Tibial nerve (tissue), 3 donors: Measurements from ENCODE around the gene OVCH1.

Experiments used
- POLR2A ChIP-seq, 2 donors: fragments of 450-650 bp; IDR thresholded peaks; one replicate each; pipeline ENCODE4 v1.6.1; 2017; ENCODE audit warnings: antibody characterized with exemption in 2 of 2, mild to moderate bottlenecking in 2 of 2, moderate library complexity in 2 of 2
- TF ChIP-seq, protein P1 (sequence below), 5 experiments: fragments of 200-600 bp in 3 of 5; fragments of 450-650 bp in 2 of 5; sonication (generic) in 3 of 5; IDR thresholded peaks; one replicate each; pipeline ENCODE4 v1.5.1; 2016 to 2019; ENCODE audit warnings: antibody characterized with exemption in 5 of 5, mild to moderate bottlenecking in 3 of 5, moderate library complexity in 2 of 5

DNA sequence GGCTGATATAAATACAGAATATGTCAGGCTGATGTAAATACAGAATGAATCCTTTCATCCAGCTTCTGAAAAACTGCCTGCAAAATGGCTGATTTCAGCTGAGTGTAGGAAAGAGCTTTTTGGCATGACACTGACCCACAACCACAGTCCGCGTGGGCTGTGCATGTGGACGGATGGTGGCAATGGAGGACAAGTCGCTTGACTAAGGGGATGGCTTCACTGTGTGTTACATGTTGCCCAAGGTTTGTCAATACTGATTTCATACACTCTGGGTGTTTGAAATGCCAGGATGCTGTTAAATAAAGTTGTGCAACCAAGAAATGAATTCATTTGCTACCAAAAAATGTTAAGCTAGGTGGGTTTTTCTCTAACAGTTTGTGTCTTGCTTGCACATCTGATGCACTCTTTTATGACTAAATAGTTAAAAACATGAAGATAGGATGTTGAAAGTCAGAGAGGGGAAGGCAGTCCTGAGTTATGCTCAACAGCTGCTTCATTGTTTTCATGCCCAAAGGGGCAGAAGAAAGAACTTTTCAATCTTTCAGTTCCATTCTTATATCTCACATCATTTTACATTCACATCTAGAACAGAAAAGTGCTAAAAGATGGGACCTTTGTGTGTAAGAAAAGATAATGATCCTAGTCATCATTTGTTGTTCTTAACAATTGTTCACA lies 36.5 kb upstream of the OVCH1 start:
- no peak for TF ChIP-seq POLR2A (IDR thresholded peaks at IDR 0.05)
- TF ChIP-seq, protein P1, sequence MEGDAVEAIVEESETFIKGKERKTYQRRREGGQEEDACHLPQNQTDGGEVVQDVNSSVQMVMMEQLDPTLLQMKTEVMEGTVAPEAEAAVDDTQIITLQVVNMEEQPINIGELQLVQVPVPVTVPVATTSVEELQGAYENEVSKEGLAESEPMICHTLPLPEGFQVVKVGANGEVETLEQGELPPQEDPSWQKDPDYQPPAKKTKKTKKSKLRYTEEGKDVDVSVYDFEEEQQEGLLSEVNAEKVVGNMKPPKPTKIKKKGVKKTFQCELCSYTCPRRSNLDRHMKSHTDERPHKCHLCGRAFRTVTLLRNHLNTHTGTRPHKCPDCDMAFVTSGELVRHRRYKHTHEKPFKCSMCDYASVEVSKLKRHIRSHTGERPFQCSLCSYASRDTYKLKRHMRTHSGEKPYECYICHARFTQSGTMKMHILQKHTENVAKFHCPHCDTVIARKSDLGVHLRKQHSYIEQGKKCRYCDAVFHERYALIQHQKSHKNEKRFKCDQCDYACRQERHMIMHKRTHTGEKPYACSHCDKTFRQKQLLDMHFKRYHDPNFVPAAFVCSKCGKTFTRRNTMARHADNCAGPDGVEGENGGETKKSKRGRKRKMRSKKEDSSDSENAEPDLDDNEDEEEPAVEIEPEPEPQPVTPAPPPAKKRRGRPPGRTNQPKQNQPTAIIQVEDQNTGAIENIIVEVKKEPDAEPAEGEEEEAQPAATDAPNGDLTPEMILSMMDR (IDR thresholded peaks at IDR 0.05) = no peak
